Measurements from ENCODE around the gene DSG3. TPM values are rescaled to one million over a fixed set of nuclear protein-coding genes. Genes with fewer than 3 reads are reported as not detected.

Gene DSG3
- total and polyA plus RNA-seq, 2 donors (not counting 1 experiment from before 2014, with no cell fraction given): 0.02 TPM; not detected in 1

DNA sequence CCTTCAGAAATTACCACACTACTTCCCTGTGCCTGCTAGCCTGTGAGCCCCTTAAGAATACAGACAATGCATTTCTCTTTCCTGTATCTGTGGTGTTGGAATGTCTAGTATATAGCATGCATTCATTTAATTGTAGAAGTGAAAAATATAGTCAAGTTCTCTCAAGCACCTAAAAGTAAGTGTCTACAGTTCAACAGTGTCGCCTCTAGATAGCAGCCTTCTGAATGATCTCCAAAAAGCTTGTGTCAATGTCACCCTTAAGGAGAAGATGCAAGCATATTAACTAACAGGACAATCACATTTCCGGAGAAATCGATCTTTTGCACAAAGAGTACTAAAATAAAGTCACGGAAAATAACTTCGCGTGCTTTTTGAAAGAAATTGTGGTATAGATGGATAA lies 27.5 kb upstream of the DSG3 start:
- no peak overlapping the region for H2AFZ ChIP-seq (ENCODE audit: low read length)

DNA sequence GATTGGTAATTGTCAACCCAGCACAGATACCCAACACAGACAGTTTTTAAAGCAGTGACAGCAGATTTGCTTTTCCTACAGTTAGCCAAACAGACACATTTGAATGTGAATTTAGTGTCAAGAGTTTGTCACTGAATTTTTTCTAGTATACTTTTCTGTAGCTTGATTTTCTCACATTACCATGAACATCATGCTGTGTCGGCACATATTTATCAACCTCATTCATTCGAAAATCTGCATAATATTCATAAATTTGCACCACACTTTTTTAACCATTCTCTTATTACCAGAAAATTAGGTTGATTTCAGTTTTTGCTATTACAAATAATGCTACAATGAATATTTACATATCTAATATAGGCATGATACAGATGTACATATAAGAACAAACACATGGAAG lies 27.0 kb upstream of the DSG3 start:
- H3K79me2 ChIP-seq (ENCODE audit: control insufficient read depth, insufficient read depth, low read length): no peaks in the 10 kb centered on the region
- no peak overlapping the region for H2AFZ ChIP-seq (ENCODE audit: low read length)
- no peak for DNase-seq (ENCODE audit: low read depth in 2 of 2)
- H3K4me1 ChIP-seq (ENCODE audit: control insufficient read depth, extremely low read depth, insufficient read depth, low read length): no peaks in the 10 kb centered on the region
- H3K9me3 ChIP-seq (ENCODE audit: control insufficient read depth, insufficient read depth, low read depth, low read length): no peaks in the 10 kb centered on the region
- H4K20me1 ChIP-seq (ENCODE audit: control insufficient read depth, extremely low read depth, insufficient read depth, low read length): no peaks in the 10 kb centered on the region
- H3K9ac ChIP-seq (ENCODE audit: insufficient read depth, low read length): no peak overlapping the region
- no peaks in the 10 kb centered on the region for H3K27me3 ChIP-seq (ENCODE audit: control insufficient read depth, insufficient read depth, low read length)
- H3K36me3 ChIP-seq (ENCODE audit: control insufficient read depth, insufficient read depth, low read length): no peaks in the 10 kb centered on the region
- H3K4me2 ChIP-seq (ENCODE audit: extremely low read depth, insufficient read depth, low read length): no peak overlapping the region
- H3K4me3 ChIP-seq (replicated peaks in 1 of 4; ENCODE audit: control extremely low read depth in 1 of 4, insufficient read depth in 1 of 4, low read depth in 3 of 4, low read length in 4 of 4): no peak overlapping the region
- no peak overlapping the region for H3K27ac ChIP-seq (ENCODE audit: insufficient read depth, low read length)
- TF ChIP-seq EZH2 (IDR thresholded peaks at IDR 0.05; ENCODE audit: low read length, missing control alignments): no peak
- TF ChIP-seq, protein P1, sequence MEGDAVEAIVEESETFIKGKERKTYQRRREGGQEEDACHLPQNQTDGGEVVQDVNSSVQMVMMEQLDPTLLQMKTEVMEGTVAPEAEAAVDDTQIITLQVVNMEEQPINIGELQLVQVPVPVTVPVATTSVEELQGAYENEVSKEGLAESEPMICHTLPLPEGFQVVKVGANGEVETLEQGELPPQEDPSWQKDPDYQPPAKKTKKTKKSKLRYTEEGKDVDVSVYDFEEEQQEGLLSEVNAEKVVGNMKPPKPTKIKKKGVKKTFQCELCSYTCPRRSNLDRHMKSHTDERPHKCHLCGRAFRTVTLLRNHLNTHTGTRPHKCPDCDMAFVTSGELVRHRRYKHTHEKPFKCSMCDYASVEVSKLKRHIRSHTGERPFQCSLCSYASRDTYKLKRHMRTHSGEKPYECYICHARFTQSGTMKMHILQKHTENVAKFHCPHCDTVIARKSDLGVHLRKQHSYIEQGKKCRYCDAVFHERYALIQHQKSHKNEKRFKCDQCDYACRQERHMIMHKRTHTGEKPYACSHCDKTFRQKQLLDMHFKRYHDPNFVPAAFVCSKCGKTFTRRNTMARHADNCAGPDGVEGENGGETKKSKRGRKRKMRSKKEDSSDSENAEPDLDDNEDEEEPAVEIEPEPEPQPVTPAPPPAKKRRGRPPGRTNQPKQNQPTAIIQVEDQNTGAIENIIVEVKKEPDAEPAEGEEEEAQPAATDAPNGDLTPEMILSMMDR (conservative IDR thresholded peaks at IDR 0.05 in 1 of 2, IDR thresholded peaks at IDR 0.05 in 1 of 2; ENCODE audit: low read depth in 1 of 2, low read length in 2 of 2): no peak

More for the DNA sequence above, 27.5 kb upstream of the DSG3 start:
- H3K4me3 ChIP-seq (replicated peaks in 1 of 4; ENCODE audit: control extremely low read depth in 1 of 4, insufficient read depth in 1 of 4, low read depth in 3 of 4, low read length in 4 of 4): no peak overlapping the region
- no peak overlapping the region for H3K9ac ChIP-seq (ENCODE audit: insufficient read depth, low read length)
- H3K27ac ChIP-seq (ENCODE audit: insufficient read depth, low read length): no peak overlapping the region
- no peaks in the 10 kb centered on the region for H3K79me2 ChIP-seq (ENCODE audit: control insufficient read depth, insufficient read depth, low read length)
- no peaks in the 10 kb centered on the region for H4K20me1 ChIP-seq (ENCODE audit: control insufficient read depth, extremely low read depth, insufficient read depth, low read length)
- no peaks in the 10 kb centered on the region for H3K27me3 ChIP-seq (ENCODE audit: control insufficient read depth, insufficient read depth, low read length)
- no peak overlapping the region for H3K4me2 ChIP-seq (ENCODE audit: extremely low read depth, insufficient read depth, low read length)
- H3K9me3 ChIP-seq (ENCODE audit: control insufficient read depth, insufficient read depth, low read depth, low read length): no peaks in the 10 kb centered on the region
- no peak for TF ChIP-seq EZH2 (IDR thresholded peaks at IDR 0.05; ENCODE audit: low read length, missing control alignments)
- TF ChIP-seq, protein P1 (conservative IDR thresholded peaks at IDR 0.05 in 1 of 2, IDR thresholded peaks at IDR 0.05 in 1 of 2; ENCODE audit: low read depth in 1 of 2, low read length in 2 of 2): no peak
- no peaks in the 10 kb centered on the region for H3K36me3 ChIP-seq (ENCODE audit: control insufficient read depth, insufficient read depth, low read length)
- DNase-seq (ENCODE audit: low read depth in 2 of 2): no peak
- H3K4me1 ChIP-seq (ENCODE audit: control insufficient read depth, extremely low read depth, insufficient read depth, low read length): no peaks in the 10 kb centered on the region

DNA sequence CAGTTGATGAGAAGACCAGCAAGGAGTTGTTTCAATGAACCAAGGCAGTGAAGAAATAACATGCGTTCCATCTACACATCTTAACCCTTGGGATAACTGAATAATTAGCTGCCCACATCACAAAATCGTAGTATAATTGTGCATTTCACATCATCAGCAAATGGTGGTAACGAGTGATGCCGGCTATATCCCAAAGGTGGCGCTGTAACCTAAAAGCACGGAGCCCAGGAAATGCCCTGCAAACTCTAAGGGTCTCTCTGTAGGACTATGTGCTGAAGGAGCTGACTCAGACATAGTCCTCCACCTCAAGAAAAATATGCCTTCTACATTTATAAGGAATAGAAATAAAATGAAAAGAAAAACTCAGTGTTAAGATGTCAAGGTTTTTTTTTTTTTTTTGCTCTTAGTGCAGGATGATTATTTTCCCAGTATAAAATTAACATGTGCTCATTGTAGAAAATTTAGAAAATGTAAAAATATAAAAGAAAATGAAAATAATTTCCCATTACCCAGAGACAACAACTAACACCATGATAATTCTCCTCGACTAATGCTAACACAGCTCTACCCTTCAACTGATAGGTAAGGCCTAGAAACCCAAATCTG lies 23.1 kb upstream of the DSG3 start:
- H3K27ac ChIP-seq (ENCODE audit: insufficient read depth, low read length): no peak overlapping the region
- no peaks in the 10 kb centered on the region for H3K9me3 ChIP-seq (ENCODE audit: control insufficient read depth, insufficient read depth, low read depth, low read length)
- no peaks in the 10 kb centered on the region for H3K79me2 ChIP-seq (ENCODE audit: control insufficient read depth, insufficient read depth, low read length)
- H3K4me2 ChIP-seq (ENCODE audit: extremely low read depth, insufficient read depth, low read length): no peak overlapping the region
- no peaks in the 10 kb centered on the region for H4K20me1 ChIP-seq (ENCODE audit: control insufficient read depth, extremely low read depth, insufficient read depth, low read length)
- no peak overlapping the region for H3K4me3 ChIP-seq (replicated peaks in 1 of 4; ENCODE audit: control extremely low read depth in 1 of 4, insufficient read depth in 1 of 4, low read depth in 3 of 4, low read length in 4 of 4)
- no peaks in the 10 kb centered on the region for H3K4me1 ChIP-seq (ENCODE audit: control insufficient read depth, extremely low read depth, insufficient read depth, low read length)
- peak; percentile 24 to 61 for DNase-seq (ENCODE audit: low read depth in 2 of 2)
- no peak overlapping the region for H3K9ac ChIP-seq (ENCODE audit: insufficient read depth, low read length)
- no peak for TF ChIP-seq EZH2 (IDR thresholded peaks at IDR 0.05; ENCODE audit: low read length, missing control alignments)
- TF ChIP-seq, protein P1 (conservative IDR thresholded peaks at IDR 0.05 in 1 of 2, IDR thresholded peaks at IDR 0.05 in 1 of 2; ENCODE audit: low read depth in 1 of 2, low read length in 2 of 2): peak; percentile 14 to 67
- H3K36me3 ChIP-seq (ENCODE audit: control insufficient read depth, insufficient read depth, low read length): no peaks in the 10 kb centered on the region
- no peaks in the 10 kb centered on the region for H3K27me3 ChIP-seq (ENCODE audit: control insufficient read depth, insufficient read depth, low read length)
- H2AFZ ChIP-seq (ENCODE audit: low read length): no peak overlapping the region
